Ovary (tissue), 3 donors: Measurements from ENCODE around the gene CFAP73.

Experiments used
- CTCF ChIP-seq, 3 donors: fragments of 450-650 bp in 2 of 3; fragments of 200-600 bp in 1 of 3; IDR thresholded peaks; one replicate each; pipeline versions ENCODE4 v1.5.1 to v1.8.0; 2016 to 2022; ENCODE audit warnings: antibody characterized with exemption in 3 of 3, mild to moderate bottlenecking in 1 of 3
- POLR2A ChIP-seq: fragments of 450-650 bp; IDR thresholded peaks from one replicate; pipeline ENCODE4 v1.6.1; 2017; ENCODE audit warnings: antibody characterized with exemption, mild to moderate bottlenecking, moderate library complexity
- donor health status: DM: no; HTN: no; CAD: no.

- TF ChIP-seq CTCF (IDR thresholded peaks at IDR 0.05) (no peak), POLR2A (no peak)
Measured at GRCh38 chr12:113165521-113166450, 16.3 kb downstream of the CFAP73 start.
